ENCODE results near the gene CTSD. TPM values are rescaled to one million over a fixed set of nuclear protein-coding genes. Genes with fewer than 3 reads are reported as not detected.

The CTSD gene
- polyA plus RNA-seq, 2 of the 4 experiments (the other 2 are of a cell fraction), result 74.0 to 310 TPM

GRCh38 chr11:1744891-1745700 is 18.6 kb downstream of the CTSD start:
- Histone ChIP-seq H3K4me1 (peaks cover 14% of the 10 kb centered on the region; the same call in 2 of the 3 replicates), H3K4me2 (no peak overlapping the region), H3K4me3 (no peak overlapping the region), H3K9me3 (no peaks in the 10 kb centered on the region), H3K27ac (no peak overlapping the region)
- ChIA-PET CTCF (interaction anchor here (0.6 to 2.0 kb wide), 5 partner anchors 51 to 676 kb away, joined by 3 to 10 read pairs (median 4); no protein-coding TSS in a partner anchor), POLR2A (no interaction called here)
- DNase-seq (ENCODE audit: low read depth in 1 of 2, low spot score in 1 of 2) (no peak), FAIRE-seq (no peak), ATAC-seq (no peak; a peak in 1 of 6 replicates)
- no peak for TF ChIP-seq HOXA7 (CRISPR knock-in tag; IDR thresholded peaks at IDR 0.05)
- TF ChIP-seq SMC3 (IDR thresholded peaks at IDR 0.05), result no peak
- TF ChIP-seq HES2 (IDR thresholded peaks at IDR 0.05), result no peak
- TF ChIP-seq JUNB (IDR thresholded peaks at IDR 0.05), result no peak
- TF ChIP-seq MYC (IDR thresholded peaks at IDR 0.05; ENCODE audit: borderline replicate concordance, low read length), result no peak
- TF ChIP-seq HOXB5 (CRISPR knock-in tag; IDR thresholded peaks at IDR 0.05), result no peak
- WGBS (ENCODE audit: missing lambda C conversion rate), result 85% methylated on average over 11 of the region's 18 CpGs

DNA sequence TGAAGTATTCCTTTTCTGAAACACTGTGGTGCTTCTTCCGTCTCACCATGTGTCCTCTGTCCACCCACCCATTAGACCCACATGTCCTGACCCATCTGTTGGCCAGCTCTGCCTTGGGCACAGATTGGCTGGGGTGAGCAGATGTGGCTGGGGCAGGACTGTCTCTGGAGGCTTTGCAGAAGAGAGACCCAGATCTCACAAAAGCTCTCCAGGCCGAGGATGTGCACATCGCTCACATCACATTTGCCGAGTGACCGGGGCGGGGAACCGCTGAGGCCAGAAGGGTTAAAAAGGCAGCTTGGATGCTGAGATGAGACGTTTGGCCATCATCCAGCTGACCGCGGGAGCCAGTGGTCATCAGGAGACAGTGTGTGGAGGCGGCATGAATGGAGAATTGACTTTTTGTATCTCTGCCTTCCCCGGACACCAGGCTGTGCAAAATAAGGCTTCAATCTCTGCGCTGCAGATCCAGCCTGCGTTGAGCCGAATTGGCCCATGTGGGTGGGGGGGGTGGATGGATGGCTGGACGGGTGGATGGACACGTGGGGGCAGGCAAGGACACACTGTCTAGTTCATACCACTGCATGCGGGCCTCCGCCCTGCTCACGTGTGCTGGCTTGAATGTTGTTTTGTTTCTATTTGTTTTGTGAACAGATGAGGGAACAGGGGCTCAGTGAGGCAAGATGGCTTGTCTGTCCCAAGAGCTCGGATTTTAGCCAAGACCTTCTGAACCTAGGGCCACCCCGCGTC is 19.4 kb downstream of the CTSD start:
- peaks cover 6% of the 10 kb centered on the region; the same call in 2 of the 3 replicates for H3K4me1 ChIP-seq
- DNase-seq (ENCODE audit: low read depth in 1 of 2, low spot score in 1 of 2), result no peak

DNA sequence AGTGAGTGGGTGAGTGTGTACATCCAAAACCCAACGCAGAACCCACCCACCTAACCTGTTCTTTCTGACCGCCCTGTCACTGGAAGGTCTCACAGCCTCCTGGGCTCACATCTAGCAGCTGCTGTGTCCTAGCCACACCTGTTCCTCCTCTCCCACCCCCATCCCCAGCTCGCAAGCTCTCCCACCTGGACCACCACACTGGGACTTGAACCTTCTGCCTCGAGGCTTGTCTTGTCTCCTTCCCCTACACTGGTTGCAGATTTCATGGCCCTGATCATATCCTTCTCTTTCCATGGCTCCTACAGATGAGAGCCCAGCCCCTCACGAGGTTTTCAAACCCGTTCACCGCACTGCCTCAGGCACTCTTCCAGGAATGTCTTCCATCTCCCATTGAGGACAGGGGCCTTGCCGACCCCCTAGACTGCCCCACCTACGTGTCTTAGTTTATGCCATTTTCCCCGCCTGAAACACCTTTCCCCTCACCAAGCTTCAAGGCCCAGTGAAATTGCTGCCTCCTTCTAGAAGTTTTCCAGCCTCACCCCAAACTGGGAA is 20.1 kb downstream of the CTSD start:
- H3K4me1 ChIP-seq, result no peaks in the 10 kb centered on the region; the same call in 2 of the 3 replicates
- ChIA-PET POLR2A (interaction anchor here (0.5 kb wide), 1 partner anchor 28 kb away, joined by 3 read pairs; no protein-coding TSS in a partner anchor), CTCF (interaction anchor here (0.7 to 2.0 kb wide), 6 partner anchors 50 to 677 kb away, joined by 3 to 10 read pairs (median 4); no protein-coding TSS in a partner anchor)
- no peak for FAIRE-seq
- DNase-seq (ENCODE audit: low read depth in 1 of 2, low spot score in 1 of 2), result no peak
- ATAC-seq, result no peak
- no peaks in the 10 kb centered on the region for H3K9me3 ChIP-seq
- TF ChIP-seq HES2 (IDR thresholded peaks at IDR 0.05) (no peak), KDM5A (IDR thresholded peaks at IDR 0.05) (no peak), PHF8 (IDR thresholded peaks at IDR 0.05; ENCODE audit: borderline replicate concordance, low read depth) (no peak), RAD21 (conservative IDR thresholded peaks at IDR 0.05 in 1 of 2, IDR thresholded peaks at IDR 0.05 in 1 of 2) (no peak), GATA3 (IDR thresholded peaks at IDR 0.05; ENCODE audit: borderline replicate concordance) (no peak), TP53 (CRISPR knock-in tag; IDR thresholded peaks at IDR 0.05) (no peak), NPAS2 (CRISPR knock-in tag; IDR thresholded peaks at IDR 0.05; ENCODE audit: borderline replicate concordance) (no peak), EHF (CRISPR knock-in tag; IDR thresholded peaks at IDR 0.05) (no peak), HOXA7 (CRISPR knock-in tag; IDR thresholded peaks at IDR 0.05) (no peak), ZC3H11A (IDR thresholded peaks at IDR 0.05) (no peak), ZSCAN20 (CRISPR knock-in tag; IDR thresholded peaks at IDR 0.05) (no peak), HOXB5 (CRISPR knock-in tag; IDR thresholded peaks at IDR 0.05) (no peak), HOXB13 (CRISPR knock-in tag; IDR thresholded peaks at IDR 0.05; ENCODE audit: low read depth) (no peak), MAZ (IDR thresholded peaks at IDR 0.05; ENCODE audit: borderline replicate concordance, low read depth, low read length) (no peak), ELK1 (IDR thresholded peaks at IDR 0.05; ENCODE audit: low read depth, low read length) (no peak), ZFP36 (IDR thresholded peaks at IDR 0.05; ENCODE audit: borderline replicate concordance, partially characterized antibody) (no peak), CHD4 (IDR thresholded peaks at IDR 0.05; ENCODE audit: borderline replicate concordance) (no peak), FOXS1 (CRISPR knock-in tag; IDR thresholded peaks at IDR 0.05) (no peak), SREBF2 (IDR thresholded peaks at IDR 0.05) (no peak)
- no peak overlapping the region for H3K27ac ChIP-seq
- H3K4me2 ChIP-seq, result no peak overlapping the region
- 54% methylated on average over 10 of the region's 10 CpGs for WGBS (ENCODE audit: missing lambda C conversion rate)
- H3K4me3 ChIP-seq, result no peak overlapping the region

More for the DNA sequence above, 19.4 kb downstream of the CTSD start:
- Histone ChIP-seq H3K4me3 (no peak overlapping the region), H3K9me3 (no peaks in the 10 kb centered on the region), H3K4me2 (no peak overlapping the region), H3K27ac (no peak overlapping the region)
- FAIRE-seq (no peak), ATAC-seq (peak in 1 of 2 experiments; percentile 9; a peak in 2 of 6 replicates)
- 75% methylated on average over 21 of the region's 23 CpGs for WGBS (ENCODE audit: missing lambda C conversion rate)
- ChIA-PET POLR2A (interaction anchor here (0.5 kb wide), 1 partner anchor 27 kb away, joined by 3 read pairs; no protein-coding TSS in a partner anchor), CTCF (interaction anchor here (0.6 to 2.0 kb wide), 7 partner anchors 51 to 676 kb away, joined by 3 to 10 read pairs (median 4); no protein-coding TSS in a partner anchor)
- no peak for TF ChIP-seq PHF8 (IDR thresholded peaks at IDR 0.05; ENCODE audit: borderline replicate concordance, low read depth)
- no peak for TF ChIP-seq JUNB (IDR thresholded peaks at IDR 0.05)
- TF ChIP-seq CBX2 (IDR thresholded peaks at IDR 0.05; ENCODE audit: borderline replicate concordance, low read depth), result no peak
- TF ChIP-seq ZC3H11A (IDR thresholded peaks at IDR 0.05), result no peak
- TF ChIP-seq POLR2AphosphoS2 (conservative IDR thresholded peaks at IDR 0.05; ENCODE audit: low read length), result no peak
- no peak for TF ChIP-seq ZNF302 (CRISPR knock-in tag; IDR thresholded peaks at IDR 0.05)
- TF ChIP-seq SREBF2 (IDR thresholded peaks at IDR 0.05), result no peak
- TF ChIP-seq TFCP2L1 (CRISPR knock-in tag; IDR thresholded peaks at IDR 0.05), result no peak
- TF ChIP-seq FOSL2 (IDR thresholded peaks at IDR 0.05), result no peak
- TF ChIP-seq FOSL2 (CRISPR knock-in tag; IDR thresholded peaks at IDR 0.05), result no peak

Measured in A549 (cell line).